GM12878 (cell line): ENCODE measurements around the gene CMTM5. TPM values are rescaled to one million over a fixed set of nuclear protein-coding genes. Genes with fewer than 3 reads are reported as not detected.
"Not testable (repeated sequence)": the region's sequence is repeated elsewhere in the genome, so short reads cannot be mapped to it uniquely, and the experiment has no call there.

Source experiments
- ATAC-seq: fragments of 200-7000 bp; cut with Tn5 transposase; 3 replicates; pipeline ENCODE4 v1.9.1; 2020; ENCODE audit warnings: mild to moderate bottlenecking, moderate library complexity
- BruUV-seq: library from RNA; stranded (reverse); fragments of 400-500 nt; replicated peaks from 2 replicates; lab custom pipeline; 2021; lab: Mats Ljungman, UMichigan
- CTCF ChIA-PET: fragments of 300-600 bp; sonication (Branson Sonifier 250); formaldehyde crosslinking; extraction: SDS; loops from one replicate; lab custom pipeline; 2021; ENCODE audit warnings: inconsistent platforms; lab: Yijun Ruan, JAX
- POLR2A ChIA-PET: fragments of 350-600 bp; formaldehyde crosslinking; extraction: SDS; loops from one replicate; lab custom pipeline; 2021; ENCODE audit warnings: inconsistent platforms; lab: Charles Lee
- RAD21 ChIA-PET: fragments of 300-600 bp; sonication (Branson Sonifier 250); formaldehyde crosslinking; loops from one replicate; lab custom pipeline; 2023; ENCODE audit warnings: antibody characterized with exemption; ENCODE audit not compliant: unreplicated experiment; lab: Charles Lee
- SMC1A ChIA-PET: fragments of 300-600 bp; sonication (Branson Sonifier 250); formaldehyde crosslinking; loops from one replicate; lab custom pipeline; 2023; ENCODE audit not compliant: unreplicated experiment, uncharacterized antibody; lab: Charles Lee
- DNase-seq: peaks from one replicate; pipeline ENCODE4 v3.0.0-alpha.2; 2011; ENCODE audit warnings: low read depth, low spot score
- FAIRE-seq: peaks from 3 replicates; lab custom pipeline; 2011; peaks lifted over from hg19 to GRCh38; lab: Jason Lieb, UNC
- H2AFZ ChIP-seq: 2 replicates; pipeline ENCODE4 v1.6.0; 2011; ENCODE audit warnings: low read depth, low read length, control low read depth; ENCODE audit not compliant: control insufficient read depth
- H3K27ac ChIP-seq: 2 replicates; pipeline ENCODE4 v1.5.1; 2011; ENCODE audit warnings: control low read depth; ENCODE audit not compliant: control insufficient read depth, insufficient read depth
- H3K27me3 ChIP-seq, 2 experiments: replicated peaks in 1 of 2; 2 replicates each; pipeline versions ENCODE4 v1.6.0 to v1.6.1; 2011; ENCODE audit warnings: low read length in 1 of 2; ENCODE audit not compliant: control insufficient read depth in 2 of 2, insufficient read depth in 2 of 2
- H3K36me3 ChIP-seq, 2 experiments: 2 replicates each; pipeline ENCODE4 v1.5.1; 2011; ENCODE audit warnings: low read length in 1 of 2; ENCODE audit not compliant: control insufficient read depth in 2 of 2, insufficient read depth in 2 of 2
- H3K4me1 ChIP-seq: 2 replicates; pipeline ENCODE4 v1.6.1; 2011; ENCODE audit warnings: mild to moderate bottlenecking, low read length, moderate library complexity, mixed read lengths; ENCODE audit not compliant: control insufficient read depth, insufficient read depth
- H3K4me2 ChIP-seq: 2 replicates; pipeline ENCODE4 v1.6.0; 2011; ENCODE audit warnings: control low read depth; ENCODE audit not compliant: control insufficient read depth, insufficient read depth
- H3K4me3 ChIP-seq: fragments of 200-600 bp; sonication (generic); 2 replicates; pipeline ENCODE4 v1.5.1; 2016
- H3K79me2 ChIP-seq: 2 replicates; pipeline ENCODE4 v1.6.0; 2011; ENCODE audit warnings: low read length; ENCODE audit not compliant: control insufficient read depth, insufficient read depth
- H3K9ac ChIP-seq: 2 replicates; pipeline ENCODE4 v1.8.0; 2011; ENCODE audit warnings: low read length, control low read depth, mixed read lengths; ENCODE audit not compliant: control insufficient read depth, insufficient read depth
- H3K9me3 ChIP-seq: replicated peaks from 3 replicates; pipeline ENCODE4 v1.5.1; 2011; ENCODE audit warnings: mild to moderate bottlenecking, low read length; ENCODE audit not compliant: control insufficient read depth, insufficient read depth
- H4K20me1 ChIP-seq: 2 replicates; pipeline ENCODE4 v1.6.0; 2011; ENCODE audit not compliant: control insufficient read depth, insufficient read depth
- BRCA1 ChIP-seq: IDR thresholded peaks from 2 replicates; pipeline ENCODE4 v1.6.1; 2011; ENCODE audit warnings: low read depth, low read length, improper control_type of control experiment
- CHD4 ChIP-seq: fragments of 200-600 bp; sonication (generic); IDR thresholded peaks from 2 replicates; pipeline ENCODE4 v1.6.1; 2016; ENCODE audit warnings: mild to moderate bottlenecking
- HDAC6 ChIP-seq: fragments of 200-600 bp; sonication (generic); IDR thresholded peaks from one replicate; pipeline ENCODE4 v1.8.0; 2017; ENCODE audit warnings: antibody characterized with exemption; ENCODE audit not compliant: unreplicated experiment
- HDGF ChIP-seq: fragments of 450-650 bp; IDR thresholded peaks from 2 replicates; pipeline ENCODE4 v1.6.1; 2016; ENCODE audit warnings: antibody characterized with exemption
- IKZF1 ChIP-seq: fragments of 450-650 bp; conservative IDR thresholded peaks from 2 replicates; pipeline ENCODE4 v1.6.1; 2017; ENCODE audit warnings: antibody characterized with exemption, mild to moderate bottlenecking
- IRF3 ChIP-seq: fragments of 450-650 bp; IDR thresholded peaks from 2 replicates; pipeline ENCODE4 v1.6.1; 2014; ENCODE audit warnings: mild to moderate bottlenecking
- LARP7 ChIP-seq: fragments of 450-650 bp; IDR thresholded peaks from 2 replicates; pipeline ENCODE4 v1.6.1; 2017; ENCODE audit warnings: mild to moderate bottlenecking
- MEF2B ChIP-seq: fragments of 450-650 bp; IDR thresholded peaks from 2 replicates; pipeline ENCODE4 v1.6.1; 2018; ENCODE audit warnings: mild to moderate bottlenecking, moderate library complexity; ENCODE audit not compliant: partially characterized antibody, poor library complexity, severe bottlenecking
- NRF1 ChIP-seq: conservative IDR thresholded peaks from 2 replicates; pipeline ENCODE4 v1.6.1; 2011; ENCODE audit warnings: mild to moderate bottlenecking, low read depth, low read length, improper control_type of control experiment
- PML ChIP-seq: IDR thresholded peaks from 2 replicates; pipeline ENCODE4 v1.6.1; 2012; ENCODE audit warnings: low read length, inconsistent platforms
- POLR2AphosphoS2 ChIP-seq: IDR thresholded peaks from 2 replicates; pipeline ENCODE4 v1.6.1; 2011; ENCODE audit warnings: low read depth, mild to moderate bottlenecking, low read length, improper control_type of control experiment, moderate library complexity
- RELB ChIP-seq: fragments of 450-650 bp; IDR thresholded peaks from 2 replicates; pipeline ENCODE4 v1.6.1; 2017; ENCODE audit warnings: low read depth, mild to moderate bottlenecking, moderate library complexity
- SMAD5 ChIP-seq: IDR thresholded peaks from 2 replicates; pipeline ENCODE4 v1.6.1; 2016; ENCODE audit warnings: antibody characterized with exemption, low read depth
- SREBF1 ChIP-seq: IDR thresholded peaks from 2 replicates; pipeline ENCODE4 v1.6.1; 2012; ENCODE audit warnings: mild to moderate bottlenecking, low read length
- TCF12 ChIP-seq: IDR thresholded peaks from 2 replicates; pipeline ENCODE4 v1.6.1; 2011; ENCODE audit warnings: low read depth, mild to moderate bottlenecking, low read length
- USF1 ChIP-seq: IDR thresholded peaks from 2 replicates; pipeline ENCODE4 v1.6.1; 2011; ENCODE audit warnings: borderline replicate concordance, low read depth, mild to moderate bottlenecking, moderate library complexity, mixed read lengths, low read length; ENCODE audit not compliant: insufficient read depth; ENCODE audit errors: extremely low read length
- YBX1 ChIP-seq: fragments of 450-650 bp; IDR thresholded peaks from 2 replicates; pipeline ENCODE4 v1.6.1; 2016; ENCODE audit warnings: antibody characterized with exemption
- WGBS: methylation state at CpG from one replicate; pipeline ENCODE4 v1.1.6; 2016; ENCODE audit warnings: low lambda C conversion rate; ENCODE audit not compliant: insufficient replicate concordance, insufficient coverage; ENCODE audit errors: missing lambda C conversion rate; 5-methylcytosine and 5-hydroxymethylcytosine counted together
- in situ Hi-C: fragments of 300-500 bp; cut with MboI; formaldehyde crosslinking; loops from 9 replicates; pipeline ENCODE4 v1.14.3; 2018; ENCODE audit warnings: mixed read lengths
- intact Hi-C: fragments of 100-400 bp; cut with micrococcal nuclease; formaldehyde crosslinking; loops from one replicate; pipeline ENCODE4 v1.14.2; 2022; ENCODE audit not compliant: unreplicated experiment
- polyA plus RNA-seq, 11 experiments: library from polyadenylated mRNA; depleted of rRNA in 4 of 11; unstranded in 6 of 11; stranded (reverse) in 5 of 11; fragments of >200 nt; fragmentation: Nextera tagmentation in 4 of 11; fragmentation: Illumina TruSeq in 1 of 11; extraction: Ambion mirVana in 4 of 11; extraction: Trizol in 1 of 11; gene quantifications; 1 replicate in 1 of 11; 2 replicates in 10 of 11; pipeline versions ENCODE4 v1.2.1 to v1.2.3, GENCODE V29; 2011 to 2016; ENCODE audit warnings: inconsistent platforms in 2 of 11, missing spikeins in 2 of 11, low read depth in 1 of 11
- total RNA-seq, 4 experiments: library from RNA; depleted of rRNA in 3 of 4; stranded (reverse); fragments of >200 nt in 3 of 4; fragmentation: Illumina TruSeq in 1 of 4; extraction: Trizol in 1 of 4; gene quantifications; 2 replicates each; pipeline versions ENCODE4 v1.2.1 to v1.2.3, GENCODE V29; 2013 to 2021

The CMTM5 gene
- total and polyA plus RNA-seq, 10 of the 15 experiments (the other 5 are each of a cell fraction or from before 2014, with no cell fraction given), result not detected

GRCh38 chr14:23416801-23417200, 40.0 kb downstream of the CMTM5 start:
- ChIA-PET CTCF (no interaction called here), SMC1A (no interaction called here), POLR2A (no interaction called here), RAD21 (no interaction called here)
- FAIRE-seq (no peak), ATAC-seq (no peak), DNase-seq (no peak)
- Histone ChIP-seq H3K79me2 (no peaks in the 10 kb centered on the region), H3K9ac (no peak overlapping the region), H2AFZ (no peak overlapping the region), H3K4me1 (no peaks in the 10 kb centered on the region), H4K20me1 (no peaks in the 10 kb centered on the region), H3K4me3 (no peak overlapping the region), H3K27me3 (no peaks in the 10 kb centered on the region; a peak in 2 of 4 replicates), H3K4me2 (no peak overlapping the region), H3K9me3 (no peaks in the 10 kb centered on the region), H3K27ac (no peak overlapping the region), H3K36me3 (no peaks in the 10 kb centered on the region)
- intact Hi-C loops, result no loop called here
- 13% methylated on average over 11 of the region's 11 CpGs for WGBS
- BruUV-seq, result no TSS peak
- no peak for TF ChIP-seq BRCA1
- TF ChIP-seq TCF12, result no peak
- TF ChIP-seq MEF2B, result no peak
- no peak for TF ChIP-seq YBX1
- no peak for TF ChIP-seq NRF1
- no peak for TF ChIP-seq SREBF1
- no peak for TF ChIP-seq HDAC6
- TF ChIP-seq RELB, result no peak
- TF ChIP-seq USF1, result no peak
- TF ChIP-seq LARP7, result no peak
- no peak for TF ChIP-seq POLR2AphosphoS2
- no peak for TF ChIP-seq SMAD5
- TF ChIP-seq IRF3, result no peak
- no peak for TF ChIP-seq IKZF1
- TF ChIP-seq PML, result no peak
- TF ChIP-seq CHD4, result no peak
- no peak for TF ChIP-seq HDGF
- in situ Hi-C loops, result no loop called here

GRCh38 chr14:23417269-23417668, 40.4 kb downstream of the CMTM5 start:
- SMC1A ChIA-PET, DNase-seq, H3K4me3 ChIP-seq, in situ Hi-C loops, H3K79me2 ChIP-seq, H3K9ac ChIP-seq, FAIRE-seq, H2AFZ ChIP-seq, H3K27me3 ChIP-seq, H3K9me3 ChIP-seq, H3K27ac ChIP-seq, H3K4me2 ChIP-seq, H3K36me3 ChIP-seq, RAD21 ChIA-PET, H3K4me1 ChIP-seq, POLR2A ChIA-PET, CTCF ChIA-PET, BruUV-seq, ATAC-seq, intact Hi-C loops, H4K20me1 ChIP-seq: not testable (repeated sequence)
- WGBS, result 30% methylated on average over 12 of the region's 12 CpGs
